SK-N-MC (cell line): ENCODE results near the gene PRM1.

Experiments used
- EZH2 ChIP-seq: fragments of 200-600 bp; sonication (generic); IDR thresholded peaks from one replicate; pipeline ENCODE4 v1.6.1; 2017; ENCODE audit warnings: antibody characterized with exemption
- POLR2AphosphoS5 ChIP-seq: IDR thresholded peaks from 2 replicates; pipeline ENCODE4 v1.6.1; 2012; ENCODE audit warnings: mild to moderate bottlenecking, low read depth, low read length, borderline replicate concordance

- TF ChIP-seq EZH2 (no peak), POLR2AphosphoS5 (no peak)
Observed at GRCh38 chr16:11235703-11235991, 45.5 kb downstream of the PRM1 start.
